ENCODE data around the gene GDF15. TPM values are rescaled to one million over a fixed set of nuclear protein-coding genes. Genes with fewer than 3 reads are reported as not detected.

The GDF15 gene
- total and polyA plus RNA-seq, 4 donors: 0.42 to 11.6 (median 7.2) TPM

- peak overlapping the region in 1 of 2 donors; percentile 42 for H3K27ac ChIP-seq (ENCODE audit: low read depth in 1 of 2, low read length in 2 of 2)
- H3K4me1 ChIP-seq (ENCODE audit: control insufficient read depth in 4 of 4, insufficient read depth in 4 of 4, low read length in 3 of 4): peaks cover 3 to 30% (median 13%) of the 10 kb centered on the region in 4 donors
- H3K4me3 ChIP-seq (ENCODE audit: low read depth in 1 of 3, low read length in 3 of 3): no peak overlapping the region
- no peaks in the 10 kb centered on the region for H3K36me3 ChIP-seq (ENCODE audit: control insufficient read depth in 4 of 4, insufficient read depth in 3 of 4, low read depth in 1 of 4, low read length in 3 of 4)
- DNase-seq (ENCODE audit: low spot score): no peak
- no peaks in the 10 kb centered on the region for H3K9me3 ChIP-seq (ENCODE audit: control insufficient read depth in 4 of 4, low read length in 3 of 4)
- no peak for TF ChIP-seq RXRA (IDR thresholded peaks at IDR 0.05)
- TF ChIP-seq HNF4A (conservative IDR thresholded peaks at IDR 0.05): no peak
- TF ChIP-seq NR2F2 (IDR thresholded peaks at IDR 0.05): no peak
- no peak for TF ChIP-seq FOXA1 (IDR thresholded peaks at IDR 0.05)
- TF ChIP-seq TAF1 (conservative IDR thresholded peaks at IDR 0.05): no peak
- TF ChIP-seq, protein P1, sequence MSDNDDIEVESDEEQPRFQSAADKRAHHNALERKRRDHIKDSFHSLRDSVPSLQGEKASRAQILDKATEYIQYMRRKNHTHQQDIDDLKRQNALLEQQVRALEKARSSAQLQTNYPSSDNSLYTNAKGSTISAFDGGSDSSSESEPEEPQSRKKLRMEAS (IDR thresholded peaks at IDR 0.05): no peak
- TF ChIP-seq RAD21 (IDR thresholded peaks at IDR 0.05): no peak
- no peak for TF ChIP-seq GABPA (IDR thresholded peaks at IDR 0.05 in 1 of 2, conservative IDR thresholded peaks at IDR 0.05 in 1 of 2)
- TF ChIP-seq ATF3 (IDR thresholded peaks at IDR 0.05): no peak
- no peak for TF ChIP-seq HNF4G (IDR thresholded peaks at IDR 0.05)
- no peak for TF ChIP-seq YY1 (IDR thresholded peaks at IDR 0.05)
- TF ChIP-seq EGR1 (IDR thresholded peaks at IDR 0.05; ENCODE audit: low read depth in 2 of 2): no peak
- TF ChIP-seq REST (IDR thresholded peaks at IDR 0.05): no peak
- no peak for TF ChIP-seq ZBTB33 (IDR thresholded peaks at IDR 0.05)
- TF ChIP-seq SP1 (IDR thresholded peaks at IDR 0.05): no peak
- TF ChIP-seq CTCF (IDR thresholded peaks at IDR 0.05; ENCODE audit: low read depth, low read length, missing input control): no peak
- TF ChIP-seq FOXA2 (IDR thresholded peaks at IDR 0.05): no peak
- no peaks in the 10 kb centered on the region for H3K27me3 ChIP-seq (ENCODE audit: control insufficient read depth in 4 of 4, insufficient read depth in 4 of 4, low read length in 3 of 4)
- WGBS: 88% methylated on average over 46 of the region's 46 CpGs
- no peak overlapping the region for H3K9ac ChIP-seq (ENCODE audit: low read depth in 1 of 2, low read length in 2 of 2)
Observed at GRCh38 chr19:18435842-18436670, 50.1 kb downstream of the GDF15 start.
